GM12891 (cell line): ENCODE results near the gene CCDC190.

Experiments
- POLR2A ChIP-seq: IDR thresholded peaks from 2 replicates; pipeline ENCODE4 v1.6.1; 2011; ENCODE audit warnings: low read depth, low read length, control low read depth
- POLR2AphosphoS5 ChIP-seq: IDR thresholded peaks from 2 replicates; pipeline ENCODE4 v1.6.1; 2011; ENCODE audit warnings: low read depth, low read length, control low read depth
- POU2F2 ChIP-seq: IDR thresholded peaks from 2 replicates; pipeline ENCODE4 v1.6.1; 2011; ENCODE audit warnings: low read depth, mild to moderate bottlenecking, control low read depth, low read length, moderate library complexity
- SPI1 ChIP-seq: IDR thresholded peaks from 2 replicates; pipeline ENCODE4 v1.6.1; 2011; ENCODE audit warnings: low read depth, low read length, control low read depth
- TAF1 ChIP-seq: IDR thresholded peaks from 2 replicates; pipeline ENCODE4 v1.6.1; 2011; ENCODE audit warnings: low read depth, low read length, control low read depth

GRCh38 chr1:162889989-162890388 lies 29.0 kb upstream of the CCDC190 start:
- no peak for TF ChIP-seq POLR2AphosphoS5
- TF ChIP-seq POLR2A: no peak
- no peak for TF ChIP-seq TAF1
- no peak for TF ChIP-seq SPI1
- no peak for TF ChIP-seq POU2F2
